Activated naive CD4-positive, alpha-beta T cell treated with anti-CD3 and anti-CD28 coated beads, Interleukin-2, amount 10 ng/mL, durations not matched to agents 7 days and 5 days (primary cell): ENCODE data around the gene ATP2A3.

Source experiments
- CTCF ChIA-PET: fragments of 350-600 bp; sonication (Branson Sonifier 250); formaldehyde crosslinking; loops from one replicate; lab custom pipeline; 2021; ENCODE audit warnings: antibody characterized with exemption; lab: Charles Lee
- DNase-seq: peaks from one replicate; pipeline ENCODE4 v3.0.0-alpha.2; 2020
- H3K27ac Mint-ChIP-seq: one replicate; pipeline ENCODE4 v1.8.0; 2021; ENCODE audit warnings: mild to moderate bottlenecking, moderate library complexity, mixed read lengths
- H3K27me3 Mint-ChIP-seq: one replicate; pipeline ENCODE4 v1.8.0; 2021; ENCODE audit warnings: mild to moderate bottlenecking, mixed read lengths
- H3K36me3 Mint-ChIP-seq: one replicate; pipeline ENCODE4 v1.8.0; 2021; ENCODE audit warnings: mixed read lengths
- H3K4me1 Mint-ChIP-seq: one replicate; pipeline ENCODE4 v1.8.0; 2021; ENCODE audit warnings: mixed read lengths
- H3K4me3 Mint-ChIP-seq: one replicate; pipeline ENCODE4 v1.8.0; 2021; ENCODE audit warnings: mild to moderate bottlenecking, moderate library complexity, mixed read lengths
- H3K9me3 Mint-ChIP-seq: one replicate; pipeline ENCODE4 v1.8.0; 2021; ENCODE audit warnings: mixed read lengths

The ATP2A3 gene

GRCh38 chr17:3885271-3885670 lies 79.0 kb downstream of the ATP2A3 start:
- H3K27me3 Mint-ChIP-seq, result peaks cover 2% of the 10 kb centered on the region
- CTCF ChIA-PET, result interaction anchor here (1.3 kb wide), 1 partner anchor 28 kb away, joined by 4 read pairs; no protein-coding TSS in a partner anchor
- H3K4me1 Mint-ChIP-seq, result peaks cover 24% of the 10 kb centered on the region
- H3K36me3 Mint-ChIP-seq, result peaks cover 1% of the 10 kb centered on the region
- no peak overlapping the region for H3K27ac Mint-ChIP-seq
- no peaks in the 10 kb centered on the region for H3K9me3 Mint-ChIP-seq
- H3K4me3 Mint-ChIP-seq, result no peak overlapping the region
- DNase-seq, result no peak

DNA sequence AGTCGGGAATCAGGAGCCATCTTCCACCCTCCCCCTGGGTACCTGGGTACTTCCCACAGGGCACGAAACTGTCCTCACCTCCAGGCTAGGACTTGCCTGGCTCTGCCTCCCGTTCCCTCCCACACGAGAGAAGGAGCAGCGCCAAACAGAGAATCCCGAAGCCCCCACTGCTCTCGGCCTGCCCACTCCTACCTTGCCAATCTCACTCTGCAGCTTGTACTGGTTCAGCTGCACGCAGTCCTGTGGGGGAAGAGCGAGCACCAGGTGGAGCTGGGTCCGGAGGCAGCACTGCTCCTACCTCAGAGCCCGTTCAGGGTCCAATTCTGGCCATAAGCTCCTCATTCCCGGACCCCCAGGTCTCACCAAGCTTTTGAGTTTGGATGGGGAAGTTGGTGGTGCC lies 80.0 kb downstream of the ATP2A3 start:
- Mint-ChIP-seq H3K27ac (no peak overlapping the region), H3K9me3 (no peaks in the 10 kb centered on the region), H3K4me1 (peaks cover 23% of the 10 kb centered on the region), H3K36me3 (peaks cover 1% of the 10 kb centered on the region), H3K27me3 (no peaks in the 10 kb centered on the region), H3K4me3 (no peak overlapping the region)
- CTCF ChIA-PET, result interaction anchor here (1.3 kb wide), 1 partner anchor 29 kb away, joined by 4 read pairs; no protein-coding TSS in a partner anchor
- no peak for DNase-seq

DNA sequence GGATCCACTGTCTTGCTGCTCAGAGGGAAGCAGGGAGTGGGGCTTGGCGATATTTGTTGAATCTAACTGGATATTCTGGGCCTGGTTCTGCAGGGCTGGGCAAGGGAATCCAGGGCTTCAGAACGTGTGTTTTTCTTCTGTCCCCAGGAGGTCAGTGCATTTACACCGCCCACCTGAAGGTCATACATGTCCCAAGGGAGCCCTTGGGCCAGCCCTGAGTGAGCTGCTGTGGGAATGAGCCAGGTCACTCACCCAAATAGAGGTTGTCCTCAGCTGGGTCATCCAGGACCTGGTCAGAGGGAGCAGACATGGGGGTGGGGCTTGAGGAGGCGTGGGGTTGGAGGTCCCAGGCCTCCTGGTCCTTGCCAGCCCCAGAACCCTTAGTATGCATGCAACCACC lies 82.0 kb downstream of the ATP2A3 start:
- H3K36me3 Mint-ChIP-seq, result peaks cover 1% of the 10 kb centered on the region
- no peak overlapping the region for H3K4me3 Mint-ChIP-seq
- H3K27me3 Mint-ChIP-seq, result no peaks in the 10 kb centered on the region
- no peak overlapping the region for H3K27ac Mint-ChIP-seq
- CTCF ChIA-PET, result no interaction called here
- H3K4me1 Mint-ChIP-seq, result peaks cover 14% of the 10 kb centered on the region
- no peak for DNase-seq
- no peaks in the 10 kb centered on the region for H3K9me3 Mint-ChIP-seq

DNA sequence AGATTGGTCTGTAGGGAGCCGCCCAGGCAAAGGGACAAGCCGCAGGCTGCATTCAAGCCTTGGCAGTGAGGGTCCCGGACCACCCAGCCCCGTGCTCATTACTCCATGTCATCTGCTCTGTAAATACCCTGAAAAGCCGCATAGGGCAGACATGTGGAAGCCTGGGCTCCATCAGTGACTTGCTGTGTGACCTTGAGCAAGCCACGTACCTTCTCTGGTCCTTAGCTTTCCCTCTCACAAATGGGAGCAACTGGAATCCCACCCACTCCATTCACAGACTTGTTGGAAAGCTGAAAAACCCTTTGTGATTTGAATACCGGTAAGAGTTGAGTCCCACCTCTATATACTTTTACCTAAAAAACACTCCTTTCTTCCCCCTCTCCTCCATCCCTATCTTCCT lies 83.3 kb downstream of the ATP2A3 start:
- no peak for DNase-seq
- no peak overlapping the region for H3K27ac Mint-ChIP-seq
- H3K4me3 Mint-ChIP-seq, result no peak overlapping the region
- CTCF ChIA-PET, result no interaction called here
- peaks cover 1% of the 10 kb centered on the region for H3K36me3 Mint-ChIP-seq
- no peaks in the 10 kb centered on the region for H3K27me3 Mint-ChIP-seq
- H3K9me3 Mint-ChIP-seq, result no peaks in the 10 kb centered on the region
- H3K4me1 Mint-ChIP-seq, result peaks cover under 1% of the 10 kb centered on the region

GRCh38 chr17:3879591-3880417 lies 84.4 kb downstream of the ATP2A3 start:
- Mint-ChIP-seq H3K4me3 (no peak overlapping the region), H3K9me3 (no peaks in the 10 kb centered on the region), H3K36me3 (peaks cover 1% of the 10 kb centered on the region), H3K4me1 (no peaks in the 10 kb centered on the region), H3K27me3 (no peaks in the 10 kb centered on the region), H3K27ac (no peak overlapping the region)
- CTCF ChIA-PET, result no interaction called here
- no peak for DNase-seq

GRCh38 chr17:3879186-3879585 lies 85.1 kb downstream of the ATP2A3 start:
- Mint-ChIP-seq H3K36me3 (peaks cover 1% of the 10 kb centered on the region), H3K4me3 (no peak overlapping the region), H3K27ac (no peak overlapping the region), H3K9me3 (no peaks in the 10 kb centered on the region), H3K27me3 (no peaks in the 10 kb centered on the region), H3K4me1 (no peaks in the 10 kb centered on the region)
- DNase-seq, result no peak
- CTCF ChIA-PET, result no interaction called here

- H3K27me3 Mint-ChIP-seq, result no peaks in the 10 kb centered on the region
- H3K4me3 Mint-ChIP-seq, result no peak overlapping the region
- DNase-seq, result no peak
- CTCF ChIA-PET, result interaction anchor here (1.4 kb wide), 1 partner anchor 13 kb away, joined by 6 read pairs; no protein-coding TSS in a partner anchor
- no peak overlapping the region for H3K27ac Mint-ChIP-seq
- H3K36me3 Mint-ChIP-seq, result no peaks in the 10 kb centered on the region
- no peaks in the 10 kb centered on the region for H3K4me1 Mint-ChIP-seq
- no peaks in the 10 kb centered on the region for H3K9me3 Mint-ChIP-seq
Observed at GRCh38 chr17:3877220-3877619, 87.0 kb downstream of the ATP2A3 start.

DNA sequence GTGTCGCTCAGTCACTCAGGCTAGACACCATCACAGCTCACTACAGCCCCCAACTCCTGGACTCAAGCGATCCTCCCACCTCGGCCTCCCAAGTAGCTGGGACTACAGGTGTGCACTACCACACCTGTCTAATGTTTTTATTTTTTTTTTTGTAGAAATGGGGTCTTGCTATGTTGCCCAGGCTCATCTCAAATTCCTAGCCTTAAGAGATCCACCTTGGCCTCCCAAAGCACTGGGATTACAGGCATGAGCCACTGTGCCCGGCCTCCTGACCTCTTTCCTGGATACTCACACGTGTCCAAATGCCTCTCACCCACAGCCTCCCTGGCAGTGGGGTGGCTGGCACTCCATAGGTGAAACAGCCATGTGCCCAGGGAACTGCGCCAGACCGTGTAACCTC lies 88.9 kb downstream of the ATP2A3 start:
- no peaks in the 10 kb centered on the region for H3K9me3 Mint-ChIP-seq

More for the DNA sequence above, 88.9 kb downstream of the ATP2A3 start:
- peaks cover 6% of the 10 kb centered on the region for H3K4me1 Mint-ChIP-seq
- DNase-seq, result no peak
- peaks cover 1% of the 10 kb centered on the region for H3K36me3 Mint-ChIP-seq
- no peak overlapping the region for H3K4me3 Mint-ChIP-seq
- H3K27ac Mint-ChIP-seq, result no peak overlapping the region
- no peaks in the 10 kb centered on the region for H3K27me3 Mint-ChIP-seq
- CTCF ChIA-PET, result no interaction called here
